ENCODE data around the gene FKBP6. TPM values are rescaled to one million over a fixed set of nuclear protein-coding genes. Genes with fewer than 3 reads are reported as not detected.
"Not testable (repeated sequence)": the region's sequence is repeated elsewhere in the genome, so short reads cannot be mapped to it uniquely, and the experiment has no call there.

Gene FKBP6
- total RNA-seq, 1 experiment from 2014 or later = not detected

DNA sequence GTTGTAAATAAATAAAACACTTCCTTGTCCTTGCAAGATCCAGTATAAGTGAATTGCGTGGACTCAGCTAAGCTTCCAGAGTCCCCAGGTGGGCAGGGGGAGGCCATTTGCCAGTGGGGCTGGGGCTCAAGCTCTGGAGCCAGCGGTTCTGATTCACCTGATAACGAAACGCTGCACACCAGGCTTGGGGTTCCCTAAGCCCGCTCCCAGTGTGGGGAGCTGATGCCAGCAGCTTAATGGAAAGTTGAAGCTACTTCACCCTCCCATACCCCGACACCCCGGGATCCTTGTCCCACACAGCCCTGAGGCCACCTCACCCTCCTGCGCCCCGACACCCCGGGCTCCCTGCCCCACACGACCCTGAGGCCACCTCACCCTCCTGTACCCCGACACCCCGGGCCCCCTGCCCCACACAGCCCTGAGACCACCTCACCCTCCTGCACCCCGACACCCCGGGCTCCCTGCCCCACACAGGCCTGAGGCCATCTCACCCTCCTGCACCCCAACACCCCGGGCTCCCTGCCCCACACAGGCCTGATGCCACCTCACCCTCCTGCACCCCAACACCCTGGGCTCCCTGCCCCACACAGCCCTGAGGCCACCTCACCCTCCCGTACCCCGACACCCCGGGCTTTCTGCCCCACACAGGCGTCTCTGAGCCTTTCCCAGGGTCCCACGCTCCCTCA is 30.8 kb downstream of the FKBP6 start:
- Mint-ChIP-seq H3K4me3 (ENCODE audit: unreplicated experiment) (no peak overlapping the region), H3K9me3 (ENCODE audit: unreplicated experiment) (no peaks in the 10 kb centered on the region), H3K4me1 (ENCODE audit: low read depth, unreplicated experiment) (no peaks in the 10 kb centered on the region), H3K27ac (ENCODE audit: unreplicated experiment) (peak overlapping the region; percentile 47), H3K36me3 (ENCODE audit: insufficient read depth, unreplicated experiment) (no peaks in the 10 kb centered on the region), H3K27me3 (ENCODE audit: insufficient read depth, unreplicated experiment) (no peaks in the 10 kb centered on the region)
- ChIA-PET CTCF (no interaction called here), POLR2A (no interaction called here)
- no peak for DNase-seq
- 0 out of 2 replicates have a peak, but pooled peaks cover 7% of the 10 kb centered on the region for H3K4me1 ChIP-seq
- intact Hi-C loops (cut with micrococcal nuclease; ENCODE audit: unreplicated experiment) = loop anchor here (2.0 kb wide), 1 partner anchor 16 kb away; no protein-coding TSS in a partner anchor
- H3K9me3 ChIP-seq = no peaks in the 10 kb centered on the region
- H3K36me3 ChIP-seq (ENCODE audit: control insufficient read depth, insufficient read depth, low read length) = no peaks in the 10 kb centered on the region
- H3K27me3 ChIP-seq (replicated peaks; ENCODE audit: control insufficient read depth, insufficient read depth, low read length) = no peaks in the 10 kb centered on the region
- BruUV-seq (replicated peaks) = no TSS peak
- TF ChIP-seq, protein P1, sequence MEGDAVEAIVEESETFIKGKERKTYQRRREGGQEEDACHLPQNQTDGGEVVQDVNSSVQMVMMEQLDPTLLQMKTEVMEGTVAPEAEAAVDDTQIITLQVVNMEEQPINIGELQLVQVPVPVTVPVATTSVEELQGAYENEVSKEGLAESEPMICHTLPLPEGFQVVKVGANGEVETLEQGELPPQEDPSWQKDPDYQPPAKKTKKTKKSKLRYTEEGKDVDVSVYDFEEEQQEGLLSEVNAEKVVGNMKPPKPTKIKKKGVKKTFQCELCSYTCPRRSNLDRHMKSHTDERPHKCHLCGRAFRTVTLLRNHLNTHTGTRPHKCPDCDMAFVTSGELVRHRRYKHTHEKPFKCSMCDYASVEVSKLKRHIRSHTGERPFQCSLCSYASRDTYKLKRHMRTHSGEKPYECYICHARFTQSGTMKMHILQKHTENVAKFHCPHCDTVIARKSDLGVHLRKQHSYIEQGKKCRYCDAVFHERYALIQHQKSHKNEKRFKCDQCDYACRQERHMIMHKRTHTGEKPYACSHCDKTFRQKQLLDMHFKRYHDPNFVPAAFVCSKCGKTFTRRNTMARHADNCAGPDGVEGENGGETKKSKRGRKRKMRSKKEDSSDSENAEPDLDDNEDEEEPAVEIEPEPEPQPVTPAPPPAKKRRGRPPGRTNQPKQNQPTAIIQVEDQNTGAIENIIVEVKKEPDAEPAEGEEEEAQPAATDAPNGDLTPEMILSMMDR (IDR thresholded peaks at IDR 0.05; ENCODE audit: insufficient read depth in 1 of 2, low read depth in 1 of 2, low read length in 1 of 2, severe bottlenecking in 1 of 2, unreplicated experiment in 1 of 2) = no peak
- H3K4me3 ChIP-seq (ENCODE audit: low read depth, low read length) = no peak overlapping the region

- Histone ChIP-seq H3K4me3 (ENCODE audit: low read depth, low read length) (no peak overlapping the region), H3K27me3 (replicated peaks; ENCODE audit: control insufficient read depth, insufficient read depth, low read length) (no peaks in the 10 kb centered on the region), H3K36me3 (ENCODE audit: control insufficient read depth, insufficient read depth, low read length) (no peaks in the 10 kb centered on the region), H3K9me3 (no peaks in the 10 kb centered on the region), H3K4me1 (0 out of 2 replicates have a peak, but pooled peaks cover 7% of the 10 kb centered on the region)
- CTCF ChIA-PET = no interaction called here
- Mint-ChIP-seq H3K27ac (ENCODE audit: unreplicated experiment) (peak overlapping the region; percentile 47), H3K36me3 (ENCODE audit: insufficient read depth, unreplicated experiment) (no peaks in the 10 kb centered on the region), H3K4me3 (ENCODE audit: unreplicated experiment) (no peak overlapping the region), H3K4me1 (ENCODE audit: low read depth, unreplicated experiment) (no peaks in the 10 kb centered on the region), H3K27me3 (ENCODE audit: insufficient read depth, unreplicated experiment) (no peaks in the 10 kb centered on the region), H3K9me3 (ENCODE audit: unreplicated experiment) (no peaks in the 10 kb centered on the region)
- DNase-seq = no peak
- intact Hi-C loops (cut with micrococcal nuclease; ENCODE audit: unreplicated experiment) = loop anchor here (2.0 kb wide), 1 partner anchor 17 kb away; no protein-coding TSS in a partner anchor
- TF ChIP-seq, protein P1 (IDR thresholded peaks at IDR 0.05; ENCODE audit: insufficient read depth in 1 of 2, low read depth in 1 of 2, low read length in 1 of 2, severe bottlenecking in 1 of 2, unreplicated experiment in 1 of 2) = no peak
- no TSS peak for BruUV-seq (replicated peaks)
- POLR2A ChIA-PET = no interaction called here
Observed at GRCh38 chr7:73359306-73359705, 31.3 kb downstream of the FKBP6 start.

DNA sequence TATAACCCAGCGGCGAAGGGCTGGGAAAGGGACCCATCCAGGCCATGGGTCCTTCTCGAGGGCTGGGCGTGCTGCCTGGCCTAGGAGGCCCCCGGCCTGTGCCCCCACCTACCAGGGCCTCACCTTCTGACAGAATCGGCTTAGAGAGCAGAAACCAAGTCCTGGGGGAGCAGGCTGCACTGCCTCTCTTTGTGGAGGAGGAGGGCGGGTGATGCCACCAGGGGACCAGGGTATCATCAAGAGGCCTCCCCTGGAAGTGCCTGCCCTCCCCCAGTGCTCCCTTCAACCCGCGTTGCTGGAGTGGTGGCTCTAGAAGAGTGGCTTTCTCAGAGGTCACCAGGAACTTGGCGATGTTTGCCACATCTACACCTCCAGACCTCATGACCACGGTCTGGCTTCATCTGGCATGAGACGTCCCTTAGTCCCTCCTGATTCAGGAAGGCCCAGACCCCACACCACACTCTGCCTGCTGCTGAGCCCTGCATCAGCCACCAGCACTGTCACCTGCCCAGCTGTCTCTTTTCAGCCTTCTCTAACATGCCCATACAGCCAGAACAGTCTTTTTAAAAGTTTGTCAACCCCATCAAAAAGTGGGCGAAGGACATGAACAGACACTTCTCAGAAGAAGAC is 31.9 kb downstream of the FKBP6 start:
- H3K27ac Mint-ChIP-seq (ENCODE audit: unreplicated experiment) = no peak overlapping the region
- no peaks in the 10 kb centered on the region for H3K36me3 Mint-ChIP-seq (ENCODE audit: insufficient read depth, unreplicated experiment)
- BruUV-seq (replicated peaks) = no TSS peak
- Histone ChIP-seq H3K27me3 (replicated peaks; ENCODE audit: control insufficient read depth, insufficient read depth, low read length) (no peaks in the 10 kb centered on the region), H3K9me3 (no peaks in the 10 kb centered on the region), H3K36me3 (ENCODE audit: control insufficient read depth, insufficient read depth, low read length) (no peaks in the 10 kb centered on the region), H3K4me1 (0 out of 2 replicates have a peak, but pooled peaks cover 7% of the 10 kb centered on the region), H3K4me3 (ENCODE audit: low read depth, low read length) (no peak overlapping the region)
- no peak overlapping the region for H3K4me3 Mint-ChIP-seq (ENCODE audit: unreplicated experiment)
- ChIA-PET CTCF (no interaction called here), POLR2A (no interaction called here)
- TF ChIP-seq, protein P1 (IDR thresholded peaks at IDR 0.05; ENCODE audit: insufficient read depth in 1 of 2, low read depth in 1 of 2, low read length in 1 of 2, severe bottlenecking in 1 of 2, unreplicated experiment in 1 of 2) = no peak
- H3K4me1 Mint-ChIP-seq (ENCODE audit: low read depth, unreplicated experiment) = no peaks in the 10 kb centered on the region
- no peaks in the 10 kb centered on the region for H3K27me3 Mint-ChIP-seq (ENCODE audit: insufficient read depth, unreplicated experiment)
- intact Hi-C loops (cut with micrococcal nuclease; ENCODE audit: unreplicated experiment) = loop anchor here (2.0 kb wide), 1 partner anchor 17 kb away; no protein-coding TSS in a partner anchor
- no peaks in the 10 kb centered on the region for H3K9me3 Mint-ChIP-seq (ENCODE audit: unreplicated experiment)
- no peak for DNase-seq

DNA sequence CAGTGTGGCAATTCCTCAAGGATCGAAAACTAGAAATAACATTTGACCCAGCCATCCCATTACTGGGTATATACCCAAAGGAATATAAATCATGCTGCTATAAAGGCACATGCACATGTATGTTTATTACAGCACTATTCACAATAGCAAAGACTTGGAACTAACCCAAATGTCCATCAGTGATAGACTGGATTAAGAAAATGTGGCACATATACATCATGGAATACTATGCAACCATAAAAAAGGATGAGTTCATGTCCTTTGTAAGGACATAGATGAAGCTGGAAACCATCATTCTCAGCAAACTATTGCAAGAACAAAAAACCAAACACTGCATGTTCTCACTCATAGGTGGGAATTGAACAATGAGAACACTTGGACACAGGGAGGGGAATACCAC is 32.6 kb downstream of the FKBP6 start:
- H3K4me1 Mint-ChIP-seq (ENCODE audit: low read depth, unreplicated experiment); H3K36me3 ChIP-seq (ENCODE audit: control insufficient read depth, insufficient read depth, low read length); intact Hi-C loops (cut with micrococcal nuclease; ENCODE audit: unreplicated experiment); POLR2A ChIA-PET; H3K4me1 ChIP-seq; CTCF ChIA-PET; DNase-seq; H3K4me3 Mint-ChIP-seq (ENCODE audit: unreplicated experiment); H3K9me3 ChIP-seq; H3K27me3 ChIP-seq (replicated peaks; ENCODE audit: control insufficient read depth, insufficient read depth, low read length); H3K36me3 Mint-ChIP-seq (ENCODE audit: insufficient read depth, unreplicated experiment); H3K27ac Mint-ChIP-seq (ENCODE audit: unreplicated experiment); H3K9me3 Mint-ChIP-seq (ENCODE audit: unreplicated experiment); H3K4me3 ChIP-seq (ENCODE audit: low read depth, low read length); H3K27me3 Mint-ChIP-seq (ENCODE audit: insufficient read depth, unreplicated experiment); BruUV-seq (replicated peaks): not testable (repeated sequence)
